ENCODE results near the gene TKTL1. TPM values are rescaled to one million over a fixed set of nuclear protein-coding genes. Genes with fewer than 3 reads are reported as not detected.
"Not testable (repeated sequence)": the region's sequence is repeated elsewhere in the genome, so short reads cannot be mapped to it uniquely, and the experiment has no call there.

TKTL1 gene
- total and polyA plus RNA-seq, 2 of the 4 experiments (the other 2 are of a cell fraction), result not detected

DNA sequence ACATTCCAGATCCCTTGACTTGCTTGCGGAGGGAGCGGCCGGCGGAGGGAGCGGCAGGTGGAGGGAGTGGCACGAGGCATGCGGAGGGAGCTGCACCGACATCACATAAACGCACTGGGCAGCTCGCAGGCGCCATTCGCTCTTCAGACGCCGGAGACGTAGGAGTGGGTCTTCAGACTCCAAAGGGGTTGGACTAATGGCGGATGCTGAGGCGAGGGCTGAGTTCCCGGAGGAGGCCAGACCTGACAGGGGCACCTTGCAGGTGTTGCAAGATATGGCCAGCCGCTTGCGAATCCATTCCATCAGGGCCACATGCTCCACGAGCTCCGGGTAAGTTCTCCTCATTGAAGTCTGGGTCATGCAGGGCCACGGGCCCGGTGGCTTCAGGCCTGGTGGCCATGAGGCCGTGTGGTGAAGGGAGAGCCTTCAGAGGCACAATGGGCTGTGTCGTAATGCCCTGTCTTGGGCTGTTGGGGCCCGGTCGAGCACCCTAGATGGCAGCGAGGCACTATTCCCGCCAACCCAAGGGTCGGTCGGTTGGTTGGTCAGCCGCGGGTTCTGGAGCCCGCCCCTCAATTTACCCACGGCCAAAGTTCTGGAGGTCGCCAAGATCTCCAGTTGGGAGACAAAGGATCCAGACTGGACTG, at the start of gene TKTL1 (continued):
- TF ChIP-seq, protein P1, sequence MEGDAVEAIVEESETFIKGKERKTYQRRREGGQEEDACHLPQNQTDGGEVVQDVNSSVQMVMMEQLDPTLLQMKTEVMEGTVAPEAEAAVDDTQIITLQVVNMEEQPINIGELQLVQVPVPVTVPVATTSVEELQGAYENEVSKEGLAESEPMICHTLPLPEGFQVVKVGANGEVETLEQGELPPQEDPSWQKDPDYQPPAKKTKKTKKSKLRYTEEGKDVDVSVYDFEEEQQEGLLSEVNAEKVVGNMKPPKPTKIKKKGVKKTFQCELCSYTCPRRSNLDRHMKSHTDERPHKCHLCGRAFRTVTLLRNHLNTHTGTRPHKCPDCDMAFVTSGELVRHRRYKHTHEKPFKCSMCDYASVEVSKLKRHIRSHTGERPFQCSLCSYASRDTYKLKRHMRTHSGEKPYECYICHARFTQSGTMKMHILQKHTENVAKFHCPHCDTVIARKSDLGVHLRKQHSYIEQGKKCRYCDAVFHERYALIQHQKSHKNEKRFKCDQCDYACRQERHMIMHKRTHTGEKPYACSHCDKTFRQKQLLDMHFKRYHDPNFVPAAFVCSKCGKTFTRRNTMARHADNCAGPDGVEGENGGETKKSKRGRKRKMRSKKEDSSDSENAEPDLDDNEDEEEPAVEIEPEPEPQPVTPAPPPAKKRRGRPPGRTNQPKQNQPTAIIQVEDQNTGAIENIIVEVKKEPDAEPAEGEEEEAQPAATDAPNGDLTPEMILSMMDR (conservative IDR thresholded peaks at IDR 0.05; ENCODE audit: low read depth, low read length), result no peak

DNA sequence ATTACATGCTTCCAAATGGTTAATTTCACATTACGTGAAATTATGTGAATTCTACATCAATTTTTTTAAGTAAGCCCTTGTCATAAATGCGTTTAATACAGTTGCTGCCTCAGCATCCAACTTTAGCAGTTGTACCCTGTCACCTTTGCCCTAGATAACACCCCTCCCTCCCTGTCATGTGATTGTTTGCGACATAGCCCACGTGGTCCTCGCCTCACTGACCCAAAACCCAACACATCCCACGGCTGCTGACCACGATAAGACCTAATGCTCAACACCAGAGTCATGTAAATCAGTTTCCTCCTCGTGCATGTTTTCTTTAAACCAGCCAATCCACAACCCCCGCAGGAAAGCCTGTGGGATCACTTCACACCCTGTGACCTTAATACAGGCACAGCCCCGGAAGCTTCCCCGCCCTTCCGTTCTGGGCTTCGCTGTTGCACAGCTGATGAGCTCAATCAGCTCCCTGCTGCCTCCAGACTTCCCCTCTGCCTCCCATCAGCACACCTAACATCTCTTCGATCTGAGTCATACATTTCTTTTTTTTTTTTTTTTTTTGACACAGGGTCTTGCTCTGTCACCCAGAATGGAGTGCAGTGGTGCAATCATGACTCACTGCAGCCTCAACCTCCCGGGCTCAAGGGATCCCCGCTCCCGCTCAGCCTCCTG, 48.1 kb upstream of the TKTL1 start:
- DNase-seq; CTCF ChIA-PET; H2BK5ac ChIP-seq (ENCODE audit: low read depth, low read length, poor library complexity, severe bottlenecking); H3K9me3 ChIP-seq (ENCODE audit: control insufficient read depth, insufficient read depth, low read length); H3K18ac ChIP-seq (ENCODE audit: low read depth, low read length); H4K91ac ChIP-seq (ENCODE audit: insufficient read depth, low read depth, low read length); ATAC-seq (ENCODE audit: low read depth); H2AK9ac ChIP-seq (replicated peaks; ENCODE audit: low read depth, low read length, poor library complexity); H3K36me3 ChIP-seq (ENCODE audit: control insufficient read depth, insufficient read depth, low read length); H3K14ac ChIP-seq (replicated peaks; ENCODE audit: low read depth, low read length); H2AK5ac ChIP-seq (ENCODE audit: low read depth, low read length); H2BK15ac ChIP-seq (ENCODE audit: low read depth, low read length); intact Hi-C loops (cut with micrococcal nuclease); H3K4me1 ChIP-seq (ENCODE audit: control insufficient read depth, insufficient read depth, low read length); H3K27me3 ChIP-seq (ENCODE audit: control insufficient read depth, insufficient read depth, low read length); H2BK120ac ChIP-seq (ENCODE audit: low read depth, low read length); in situ Hi-C loops (cut with MboI; ENCODE audit: low sequenced_read_pairs); H3K27ac ChIP-seq (ENCODE audit: insufficient read depth, low read length); H2BK20ac ChIP-seq (ENCODE audit: low read depth, low read length); H2AFZ ChIP-seq (replicated peaks; ENCODE audit: low read length, poor library complexity); H3K4me2 ChIP-seq (ENCODE audit: low read depth, low read length); H4K5ac ChIP-seq (ENCODE audit: low read depth, low read length); H3K79me1 ChIP-seq (ENCODE audit: low read depth in 1 of 2, low read length in 2 of 2); H3K9me1 ChIP-seq (ENCODE audit: insufficient read depth, low read length); POLR2A ChIA-PET (ENCODE audit: unreplicated experiment); H4K8ac ChIP-seq (ENCODE audit: low read depth in 2 of 2, low read length in 2 of 2); H3K23ac ChIP-seq (ENCODE audit: low read depth, low read length); dilution Hi-C loops (cut with HindIII; ENCODE audit: low sequenced_read_pairs, unreplicated experiment); H4K20me1 ChIP-seq (ENCODE audit: insufficient read depth, low read length); H3K56ac ChIP-seq (ENCODE audit: extremely low read depth, insufficient read depth, low read length); H3K4me3 ChIP-seq (ENCODE audit: insufficient read depth, low read depth, low read length); BruUV-seq (replicated peaks); H3K4ac ChIP-seq (ENCODE audit: low read depth, low read length); H3K9ac ChIP-seq (ENCODE audit: low read depth, low read length): not testable (repeated sequence)
- no CpG with 5 or more reads among the region's 17 CpGs for WGBS, 2 experiments (ENCODE audit: extremely low coverage in 2 of 2, insufficient read length in 1 of 2)

DNA sequence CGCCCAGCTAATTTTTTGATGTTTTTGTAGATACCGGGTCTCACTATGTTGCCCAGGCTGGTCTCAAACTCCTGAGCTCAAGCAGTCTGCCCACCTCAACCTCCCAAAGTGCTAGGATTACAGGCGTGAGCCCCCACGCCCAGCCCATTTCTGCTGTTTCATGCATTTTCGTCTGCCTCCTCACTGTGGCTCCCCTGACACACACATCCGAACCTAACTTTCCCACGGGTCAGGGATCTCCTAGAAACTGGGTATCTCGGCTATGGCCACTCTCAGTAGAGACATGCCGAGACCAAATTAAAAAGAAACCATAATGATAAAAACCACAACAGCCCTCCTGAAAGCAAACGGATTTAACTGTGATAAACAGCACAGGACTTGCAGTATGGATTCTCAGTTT, 47.5 kb upstream of the TKTL1 start:
- H3K4me1 ChIP-seq (ENCODE audit: control insufficient read depth, insufficient read depth, low read length); H4K5ac ChIP-seq (ENCODE audit: low read depth, low read length); H3K79me1 ChIP-seq (ENCODE audit: low read depth in 1 of 2, low read length in 2 of 2); H4K20me1 ChIP-seq (ENCODE audit: insufficient read depth, low read length); H2AK9ac ChIP-seq (replicated peaks; ENCODE audit: low read depth, low read length, poor library complexity); in situ Hi-C loops (cut with MboI; ENCODE audit: low sequenced_read_pairs); H4K8ac ChIP-seq (ENCODE audit: low read depth in 2 of 2, low read length in 2 of 2); H2BK5ac ChIP-seq (ENCODE audit: low read depth, low read length, poor library complexity, severe bottlenecking); H3K27ac ChIP-seq (ENCODE audit: insufficient read depth, low read length); H2BK20ac ChIP-seq (ENCODE audit: low read depth, low read length); H3K9me1 ChIP-seq (ENCODE audit: insufficient read depth, low read length); intact Hi-C loops (cut with micrococcal nuclease); DNase-seq; H3K23ac ChIP-seq (ENCODE audit: low read depth, low read length); H4K91ac ChIP-seq (ENCODE audit: insufficient read depth, low read depth, low read length); H3K9me3 ChIP-seq (ENCODE audit: control insufficient read depth, insufficient read depth, low read length); H2BK15ac ChIP-seq (ENCODE audit: low read depth, low read length); H2AK5ac ChIP-seq (ENCODE audit: low read depth, low read length); H3K4me3 ChIP-seq (ENCODE audit: insufficient read depth, low read depth, low read length); H3K14ac ChIP-seq (replicated peaks; ENCODE audit: low read depth, low read length); H3K18ac ChIP-seq (ENCODE audit: low read depth, low read length); H2BK120ac ChIP-seq (ENCODE audit: low read depth, low read length); H3K56ac ChIP-seq (ENCODE audit: extremely low read depth, insufficient read depth, low read length); H3K4ac ChIP-seq (ENCODE audit: low read depth, low read length); H2AFZ ChIP-seq (replicated peaks; ENCODE audit: low read length, poor library complexity); dilution Hi-C loops (cut with HindIII; ENCODE audit: low sequenced_read_pairs, unreplicated experiment); CTCF ChIA-PET; POLR2A ChIA-PET (ENCODE audit: unreplicated experiment); H3K36me3 ChIP-seq (ENCODE audit: control insufficient read depth, insufficient read depth, low read length); H3K27me3 ChIP-seq (ENCODE audit: control insufficient read depth, insufficient read depth, low read length); H3K9ac ChIP-seq (ENCODE audit: low read depth, low read length); H3K4me2 ChIP-seq (ENCODE audit: low read depth, low read length); BruUV-seq (replicated peaks); ATAC-seq (ENCODE audit: low read depth): not testable (repeated sequence)
- WGBS, 2 experiments (ENCODE audit: extremely low coverage in 2 of 2, insufficient read length in 1 of 2), result no CpG with 5 or more reads among the region's 10 CpGs
